Sigmoid colon (tissue), 4 donors: ENCODE data around the gene OR10P1.

Experiments used
- POLR2A ChIP-seq, 2 donors: fragments of 450-650 bp; IDR thresholded peaks; one replicate each; pipeline ENCODE4 v1.6.1; 2016; ENCODE audit warnings: antibody characterized with exemption in 2 of 2, mild to moderate bottlenecking in 2 of 2, moderate library complexity in 2 of 2
- POLR2AphosphoS5 ChIP-seq, 4 donors: sonication (generic); formaldehyde crosslinking; IDR thresholded peaks; one replicate each; pipeline ENCODE4 v1.6.1; 2017; ENCODE audit warnings: antibody characterized with exemption in 4 of 4

DNA sequence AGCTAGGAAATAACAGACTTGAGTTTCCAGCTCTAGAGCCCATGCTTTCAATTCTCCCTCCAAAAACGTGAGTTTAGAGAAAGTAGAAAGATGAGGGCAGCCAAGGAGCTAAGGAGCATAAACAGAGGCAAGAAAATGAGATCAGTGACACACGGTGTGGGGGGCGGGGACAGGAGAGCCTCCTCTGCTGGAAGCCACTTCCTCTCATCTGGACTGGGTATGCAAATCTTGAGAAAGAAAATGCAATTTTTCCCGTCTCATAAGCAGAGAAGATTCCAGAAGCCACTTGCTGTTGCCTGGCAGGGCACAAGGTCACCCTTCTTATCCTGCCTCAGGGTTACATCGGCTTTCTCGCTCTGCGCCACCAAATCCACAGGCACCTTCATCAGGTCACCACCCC lies 6.0 kb downstream of the OR10P1 start:
- TF ChIP-seq POLR2A (IDR thresholded peaks at IDR 0.05) (no peak), POLR2AphosphoS5 (IDR thresholded peaks at IDR 0.05) (no peak)
